Measurements from ENCODE around the gene HINFP. TPM values are rescaled to one million over a fixed set of nuclear protein-coding genes. Genes with fewer than 3 reads are reported as not detected.
A peak's percentile ranks its signal among the peaks of the same experiment; 100 is the strongest.

HINFP gene, protein sequence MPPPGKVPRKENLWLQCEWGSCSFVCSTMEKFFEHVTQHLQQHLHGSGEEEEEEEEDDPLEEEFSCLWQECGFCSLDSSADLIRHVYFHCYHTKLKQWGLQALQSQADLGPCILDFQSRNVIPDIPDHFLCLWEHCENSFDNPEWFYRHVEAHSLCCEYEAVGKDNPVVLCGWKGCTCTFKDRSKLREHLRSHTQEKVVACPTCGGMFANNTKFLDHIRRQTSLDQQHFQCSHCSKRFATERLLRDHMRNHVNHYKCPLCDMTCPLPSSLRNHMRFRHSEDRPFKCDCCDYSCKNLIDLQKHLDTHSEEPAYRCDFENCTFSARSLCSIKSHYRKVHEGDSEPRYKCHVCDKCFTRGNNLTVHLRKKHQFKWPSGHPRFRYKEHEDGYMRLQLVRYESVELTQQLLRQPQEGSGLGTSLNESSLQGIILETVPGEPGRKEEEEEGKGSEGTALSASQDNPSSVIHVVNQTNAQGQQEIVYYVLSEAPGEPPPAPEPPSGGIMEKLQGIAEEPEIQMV
- 14.8 and 19.2 TPM in 2 replicates for total RNA-seq

DNA sequence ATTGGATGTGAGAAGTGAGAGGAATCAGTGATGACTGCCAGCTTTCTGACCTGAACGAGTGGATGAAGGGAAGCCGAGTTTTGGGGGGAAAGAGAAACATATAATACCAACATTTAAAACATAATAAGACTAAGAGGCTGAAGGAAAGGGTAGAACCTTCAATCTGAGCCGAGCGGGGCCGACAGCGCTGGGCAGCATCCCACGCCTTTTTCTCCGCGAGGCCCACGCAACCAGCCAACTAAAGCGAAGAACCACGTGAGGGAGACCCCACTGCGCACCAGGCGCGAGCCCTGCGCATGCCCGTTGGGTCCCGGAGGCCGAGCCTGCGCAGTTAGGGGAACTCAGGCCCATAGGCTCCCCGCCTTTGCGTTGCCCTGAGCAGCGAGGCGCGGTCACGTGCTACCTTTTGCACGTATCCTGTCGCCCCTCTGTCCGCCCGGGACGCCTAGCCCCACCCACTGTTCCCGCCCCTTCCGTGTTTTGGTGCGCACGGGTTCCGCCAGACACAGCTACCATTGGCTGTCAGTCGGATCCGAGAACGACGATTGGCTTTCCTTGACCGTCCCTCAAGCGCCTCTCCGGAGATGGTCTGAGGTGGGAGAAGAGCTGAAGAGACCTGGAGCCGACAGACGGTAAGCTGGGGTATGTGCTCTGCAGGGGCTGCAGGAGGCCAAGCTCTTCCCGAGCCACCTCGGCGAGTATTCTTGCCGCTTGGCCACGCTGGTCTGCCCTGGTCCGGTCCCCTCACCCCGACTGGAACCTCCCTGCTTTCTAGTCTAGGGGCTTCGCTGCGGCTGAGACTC is at the start of gene HINFP:
HINFP (plus strand) TSS at position 573 of the 803 bp plus-strand sequence. CDS start 5,365 bp downstream, outside the sequence.
- DNase-seq = peak; percentile 100

DNA sequence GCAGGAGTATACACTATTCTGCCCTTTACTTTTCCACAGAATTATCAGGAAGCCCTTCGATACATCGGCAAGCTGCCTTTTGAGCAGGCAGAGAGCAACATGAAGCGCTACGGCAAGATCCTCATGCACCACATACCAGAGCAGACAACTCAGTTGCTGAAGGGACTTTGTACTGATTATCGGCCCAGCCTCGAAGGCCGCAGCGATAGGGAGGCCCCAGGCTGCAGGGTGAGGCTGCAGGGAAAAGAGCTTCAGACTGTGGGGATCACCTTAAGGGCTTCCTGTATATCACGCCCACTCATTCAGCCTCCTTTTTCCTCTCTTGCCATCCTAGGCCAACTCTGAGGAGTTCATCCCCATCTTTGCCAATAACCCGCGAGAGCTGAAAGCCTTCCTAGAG is 43.5 kb upstream of the HINFP start:
- no peak for DNase-seq

DNA sequence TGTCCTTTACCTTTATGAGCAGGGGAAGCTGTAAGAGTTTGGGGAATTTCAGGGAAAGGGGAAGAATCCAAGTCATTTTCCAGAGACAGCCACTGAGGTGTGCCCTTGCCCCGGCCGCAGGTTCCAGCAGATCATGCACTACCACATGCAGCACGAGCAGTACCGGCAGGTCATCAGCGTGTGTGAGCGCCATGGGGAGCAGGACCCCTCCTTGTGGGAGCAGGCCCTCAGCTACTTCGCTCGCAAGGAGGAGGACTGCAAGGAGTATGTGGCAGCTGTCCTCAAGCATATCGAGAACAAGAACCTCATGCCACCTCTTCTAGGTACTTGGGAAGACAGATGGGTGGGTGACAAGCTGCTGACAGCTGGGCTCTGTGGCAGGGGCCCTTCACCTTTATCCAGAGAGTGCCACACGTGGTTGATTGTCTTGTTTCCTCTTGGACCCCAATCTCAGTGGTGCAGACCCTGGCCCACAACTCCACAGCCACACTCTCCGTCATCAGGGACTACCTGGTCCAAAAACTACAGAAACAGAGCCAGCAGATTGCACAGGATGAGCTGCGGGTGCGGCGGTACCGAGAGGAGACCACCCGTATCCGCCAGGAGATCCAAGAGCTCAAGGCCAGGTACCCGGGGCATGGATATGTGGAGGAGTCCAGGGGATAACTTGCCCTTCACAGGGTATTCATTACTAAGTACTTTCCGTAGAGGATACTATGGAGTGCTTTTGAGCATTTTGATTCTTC is 42.5 kb upstream of the HINFP start:
- DNase-seq = no peak

DNA sequence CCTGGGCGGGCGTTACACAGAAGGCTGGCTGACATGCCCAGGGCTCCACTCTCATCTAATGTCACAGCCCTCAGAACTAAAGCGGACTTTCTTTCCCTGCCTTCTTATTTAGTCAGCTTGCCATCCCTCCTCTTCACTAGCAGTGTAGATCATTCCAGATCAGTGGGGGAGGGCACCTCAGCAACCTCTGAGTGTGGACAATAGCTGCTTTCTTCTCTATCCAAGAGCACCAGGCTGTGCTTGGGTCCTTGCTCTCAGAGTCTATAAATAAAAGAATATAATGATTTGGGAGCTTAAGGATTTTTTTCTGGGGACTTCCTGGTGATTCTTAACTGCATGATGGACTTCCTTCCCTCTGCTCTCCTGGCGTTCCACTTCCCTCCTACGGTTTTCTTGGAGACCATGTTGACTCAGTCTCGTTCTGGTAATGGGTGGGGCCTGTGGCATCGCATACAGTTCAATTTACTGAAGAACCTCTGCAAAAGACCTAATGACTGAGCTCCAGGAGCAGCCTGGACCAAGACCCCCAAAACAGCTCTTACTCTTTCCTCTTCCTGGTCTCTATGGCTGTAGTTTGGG is 39.6 kb upstream of the HINFP start:
- DNase-seq = no peak

DNA sequence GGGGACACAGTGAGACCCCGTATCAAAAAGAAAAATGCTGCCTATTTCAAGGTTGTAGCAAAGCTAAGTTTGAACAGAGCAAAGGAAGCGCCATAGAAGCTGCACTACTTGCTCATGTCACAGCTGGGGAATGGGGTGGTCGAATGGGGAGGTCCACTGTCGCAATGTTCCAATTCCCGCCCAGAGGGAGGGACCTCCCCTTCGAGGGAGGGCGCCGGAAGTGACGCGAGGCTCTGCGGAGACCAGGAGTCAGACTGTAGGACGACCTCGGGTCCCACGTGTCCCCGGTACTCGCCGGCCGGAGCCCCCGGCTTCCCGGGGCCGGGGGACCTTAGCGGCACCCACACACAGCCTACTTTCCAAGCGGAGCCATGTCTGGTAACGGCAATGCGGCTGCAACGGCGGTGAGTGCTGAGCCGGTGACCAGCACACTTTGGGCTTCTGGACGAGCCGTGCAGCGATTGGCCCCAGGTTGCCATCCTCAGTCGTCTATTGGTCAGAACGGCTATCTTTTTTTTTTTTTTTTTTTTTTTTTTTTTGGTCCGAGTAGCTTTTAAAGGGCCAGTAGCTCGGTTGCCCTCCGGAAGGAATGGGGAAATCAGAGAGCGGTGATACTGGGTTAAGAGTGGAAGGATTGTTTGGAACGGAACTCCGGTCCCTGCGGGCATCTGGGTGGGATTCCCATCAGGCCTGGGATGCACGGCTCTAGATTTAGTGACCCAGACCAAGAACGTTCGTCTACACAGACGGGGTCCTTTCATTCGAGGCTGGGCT is 36.5 kb upstream of the HINFP start, which contains the start of gene HMBS:
HMBS (plus strand) TSS at position 219 of the 774 bp plus-strand sequence; CDS start at position 372, 153 bp downstream.
- DNase-seq = peak; percentile 95

DNA sequence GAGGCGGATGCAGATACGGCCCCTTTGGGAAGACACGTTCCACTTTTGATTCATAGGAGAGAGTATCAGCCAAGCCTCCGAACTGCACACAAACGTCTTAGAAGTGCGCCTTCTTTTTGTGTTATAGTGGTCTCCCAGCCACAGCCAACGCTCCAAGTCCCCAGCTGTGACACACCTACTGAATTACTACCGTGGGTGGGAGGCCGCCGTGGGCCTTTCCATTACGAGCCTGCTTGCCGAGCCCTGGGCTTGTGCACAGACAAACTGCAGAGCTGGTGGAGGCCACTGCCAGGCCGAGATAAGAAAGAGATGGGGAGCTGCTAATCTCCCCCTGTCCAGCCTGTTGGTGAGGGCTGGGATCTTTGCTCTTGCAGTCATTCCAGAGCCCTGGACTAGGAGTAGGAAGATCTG is 35.9 kb upstream of the HINFP start:
- DNase-seq = no peak

DNA sequence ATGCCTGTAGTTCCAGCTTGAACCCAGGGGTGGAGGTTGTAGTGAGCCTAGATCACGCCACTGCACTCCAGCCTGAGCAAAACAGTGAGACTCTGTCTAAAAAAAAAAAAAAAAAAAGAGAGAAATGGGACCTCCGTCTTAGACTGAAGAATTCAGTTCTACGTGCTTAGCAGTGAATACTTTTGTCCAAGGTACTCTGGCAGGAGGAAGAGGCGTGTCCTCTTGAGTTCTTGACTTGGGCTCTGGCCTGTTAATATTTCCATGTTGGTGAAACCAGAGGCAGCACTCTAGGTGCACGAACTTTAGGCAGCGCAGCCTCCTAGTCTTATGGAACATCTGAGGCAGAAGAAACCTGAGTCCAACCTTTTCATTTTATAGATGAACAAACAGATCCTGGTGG is 34.3 kb upstream of the HINFP start:
- no peak for DNase-seq

DNA sequence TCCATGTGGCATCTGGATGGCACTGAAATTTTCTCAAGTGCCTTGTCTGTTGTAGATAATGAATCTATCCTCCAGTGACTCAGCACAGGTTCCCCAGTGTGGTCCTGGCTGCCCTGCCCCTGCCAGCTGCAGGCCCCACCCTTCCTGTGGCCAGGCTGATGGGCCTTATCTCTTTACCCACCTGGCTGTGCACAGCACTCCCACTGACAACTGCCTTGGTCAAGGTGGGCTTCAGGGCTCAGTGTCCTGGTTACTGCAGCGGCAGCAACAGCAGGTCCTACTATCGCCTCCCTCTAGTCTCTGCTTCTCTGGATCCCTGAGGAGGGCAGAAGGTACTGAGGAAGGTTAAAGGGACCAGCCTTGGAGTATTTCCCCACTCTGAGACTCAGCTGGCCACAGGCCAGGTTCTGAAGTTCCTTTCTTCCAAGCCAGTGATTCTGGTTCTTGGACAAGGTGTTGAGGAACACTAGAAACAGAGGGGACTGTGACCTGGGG is 33.6 kb upstream of the HINFP start:
- DNase-seq = no peak

DNA sequence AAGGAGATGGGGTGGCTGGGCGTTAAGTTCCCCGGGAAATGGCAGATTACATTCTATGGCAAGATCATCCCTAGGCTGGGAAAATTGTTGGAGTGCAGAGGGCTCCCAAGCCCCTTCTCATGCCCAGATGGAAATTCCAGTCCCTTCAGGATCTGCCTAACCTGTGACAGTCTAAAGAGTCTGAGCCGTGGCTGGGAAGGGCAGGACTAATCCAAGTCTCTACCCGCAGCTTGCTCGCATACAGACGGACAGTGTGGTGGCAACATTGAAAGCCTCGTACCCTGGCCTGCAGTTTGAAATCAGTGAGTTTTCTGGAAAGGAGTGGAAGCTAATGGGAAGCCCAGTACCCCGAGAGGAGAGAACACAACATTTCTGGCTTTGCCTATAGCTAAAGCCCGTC is 33.0 kb upstream of the HINFP start:
- no peak for DNase-seq

DNA sequence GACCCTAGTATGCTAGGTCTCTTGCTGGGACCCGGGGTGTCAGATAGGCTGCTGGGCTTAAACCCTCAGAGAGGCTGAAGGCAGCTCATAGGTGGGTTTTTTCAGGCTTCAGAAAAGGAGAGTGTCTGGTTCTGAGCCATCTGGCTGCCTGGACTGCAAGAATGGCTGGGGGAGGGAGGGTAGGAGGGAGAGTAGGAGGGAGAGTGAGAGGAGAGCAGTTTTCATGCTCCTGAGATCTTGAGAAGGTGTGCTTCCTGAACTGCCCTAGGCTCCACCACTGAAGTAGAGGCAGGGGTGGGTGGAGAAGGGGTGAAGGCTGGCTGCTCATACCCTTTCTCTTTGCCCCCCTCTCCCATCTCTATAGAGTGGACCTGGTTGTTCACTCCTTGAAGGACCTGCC is 32.1 kb upstream of the HINFP start:
- no peak for DNase-seq

DNA sequence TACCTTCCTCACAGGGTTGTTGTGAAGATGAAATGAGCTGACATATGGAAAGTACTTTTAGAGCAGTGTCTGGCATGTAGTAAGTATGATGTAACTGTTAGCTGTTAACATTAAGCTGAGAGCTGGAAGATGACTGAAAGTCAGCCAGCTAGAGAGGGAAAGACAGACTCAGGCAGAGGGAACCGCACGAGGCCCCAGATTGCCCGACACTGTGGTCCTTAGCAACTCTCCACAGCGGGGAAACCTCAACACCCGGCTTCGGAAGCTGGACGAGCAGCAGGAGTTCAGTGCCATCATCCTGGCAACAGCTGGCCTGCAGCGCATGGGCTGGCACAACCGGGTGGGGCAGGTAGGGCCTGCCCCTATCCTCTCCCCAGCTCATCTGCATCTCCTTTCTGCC is 30.2 kb upstream of the HINFP start:
- no peak for DNase-seq

DNA sequence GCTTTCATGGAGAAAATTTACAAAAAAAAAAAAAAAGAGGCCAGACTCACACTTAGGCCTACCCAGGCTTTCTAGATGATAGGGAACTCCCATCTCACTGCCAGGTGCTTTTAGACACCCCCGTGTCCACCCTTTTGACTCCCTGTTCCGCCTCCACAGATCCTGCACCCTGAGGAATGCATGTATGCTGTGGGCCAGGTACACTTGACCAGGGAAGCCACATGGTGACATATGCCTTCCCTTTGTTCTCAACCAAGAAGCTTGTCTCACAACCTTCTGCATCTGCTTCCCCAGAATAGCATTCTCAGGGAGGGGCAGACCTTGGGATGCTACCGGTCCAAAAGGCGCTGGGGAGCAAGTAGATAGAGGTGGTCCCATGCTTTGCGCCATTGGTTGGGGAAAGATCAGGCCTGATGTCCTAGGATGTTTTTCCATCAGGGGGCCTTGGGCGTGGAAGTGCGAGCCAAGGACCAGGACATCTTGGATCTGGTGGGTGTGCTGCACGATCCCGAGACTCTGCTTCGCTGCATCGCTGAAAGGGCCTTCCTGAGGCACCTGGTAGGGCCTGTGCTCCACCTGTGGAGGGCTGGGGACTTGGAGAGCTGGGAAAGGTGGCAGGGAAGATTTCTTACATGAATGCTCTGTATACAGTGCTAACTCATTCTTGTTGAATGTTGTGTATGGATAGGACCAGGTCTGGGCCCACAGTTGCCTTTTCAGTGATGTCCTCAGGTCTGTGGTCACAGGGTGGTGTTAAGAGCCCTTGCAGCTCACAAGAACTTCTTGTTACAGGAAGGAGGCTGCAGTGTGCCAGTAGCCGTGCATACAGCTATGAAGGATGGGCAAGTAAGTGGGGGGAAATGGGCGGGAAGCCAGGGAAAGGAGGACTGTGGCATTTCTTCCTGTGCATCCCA is 29.2 kb upstream of the HINFP start:
- DNase-seq = no peak

DNA sequence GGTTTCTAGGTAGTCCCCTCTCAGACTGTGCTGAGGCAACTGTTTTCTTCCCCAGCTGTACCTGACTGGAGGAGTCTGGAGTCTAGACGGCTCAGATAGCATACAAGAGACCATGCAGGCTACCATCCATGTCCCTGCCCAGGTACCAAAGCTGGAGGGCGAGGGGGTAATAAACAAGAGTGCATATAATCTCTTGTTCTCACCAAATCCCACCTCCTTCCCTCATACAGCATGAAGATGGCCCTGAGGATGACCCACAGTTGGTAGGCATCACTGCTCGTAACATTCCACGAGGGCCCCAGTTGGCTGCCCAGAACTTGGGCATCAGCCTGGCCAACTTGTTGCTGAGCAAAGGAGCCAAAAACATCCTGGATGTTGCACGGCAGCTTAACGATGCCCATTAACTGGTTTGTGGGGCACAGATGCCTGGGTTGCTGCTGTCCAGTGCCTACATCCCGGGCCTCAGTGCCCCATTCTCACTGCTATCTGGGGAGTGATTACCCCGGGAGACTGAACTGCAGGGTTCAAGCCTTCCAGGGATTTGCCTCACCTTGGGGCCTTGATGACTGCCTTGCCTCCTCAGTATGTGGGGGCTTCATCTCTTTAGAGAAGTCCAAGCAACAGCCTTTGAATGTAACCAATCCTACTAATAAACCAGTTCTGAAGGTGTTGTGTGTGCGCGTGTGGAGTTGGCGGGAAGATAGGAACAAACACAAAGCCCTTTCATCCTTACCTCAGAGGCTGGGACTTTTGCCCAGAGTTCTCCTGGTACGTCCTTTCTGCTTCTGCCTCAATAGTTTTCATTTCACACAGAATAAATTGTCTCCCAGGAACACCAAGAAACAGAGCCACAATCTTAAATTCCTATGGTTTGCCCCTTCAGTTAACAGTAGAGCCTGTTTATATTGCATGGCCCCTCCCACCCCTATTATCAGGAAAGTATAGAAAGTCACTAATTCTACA is 28.2 kb upstream of the HINFP start:
- peak; percentile 23 for DNase-seq

DNA sequence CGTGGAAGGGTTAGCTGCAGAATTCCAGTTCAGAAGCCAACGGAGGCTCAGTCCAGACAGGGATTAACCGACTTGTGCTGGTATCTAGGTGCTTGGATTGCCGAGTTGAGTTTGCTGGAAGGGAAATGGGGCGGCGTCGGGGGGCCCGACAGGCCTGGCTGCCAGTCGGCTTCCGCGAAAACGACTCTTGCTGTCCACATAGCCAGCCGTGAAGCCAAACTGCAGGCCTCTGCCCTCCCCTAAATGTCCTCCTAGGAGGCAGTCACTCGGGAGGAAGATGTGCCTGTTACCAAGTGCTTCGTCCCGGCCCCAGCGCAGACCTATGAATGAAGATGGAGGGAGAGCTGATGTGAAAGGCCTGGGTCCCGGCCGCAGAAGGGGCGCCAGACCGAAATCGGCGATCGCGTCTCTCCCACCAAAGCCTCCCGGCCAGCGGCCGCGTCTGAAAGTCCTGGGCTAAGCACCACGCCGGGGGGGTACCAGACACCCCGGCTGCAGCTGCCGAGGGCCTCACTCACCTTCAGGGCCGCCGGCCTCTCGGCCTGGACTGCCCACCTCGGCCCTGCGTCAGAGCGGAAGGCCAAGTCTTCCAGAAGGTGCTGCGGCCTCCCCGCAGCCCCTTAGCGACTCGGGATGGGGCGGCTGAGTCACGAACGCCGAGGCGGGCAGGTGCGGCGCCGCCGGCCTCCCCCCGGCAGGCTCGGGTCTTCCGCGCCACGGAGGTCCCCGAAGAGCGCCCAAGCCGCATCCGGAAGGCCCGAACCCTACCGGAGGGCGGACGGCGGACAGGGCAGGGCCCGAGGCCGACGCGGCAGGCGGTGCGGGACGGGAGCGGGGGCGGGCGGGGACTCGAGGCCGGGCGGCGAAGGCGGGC is 27.2 kb upstream of the HINFP start:
- peak; percentile 64 for DNase-seq

DNA sequence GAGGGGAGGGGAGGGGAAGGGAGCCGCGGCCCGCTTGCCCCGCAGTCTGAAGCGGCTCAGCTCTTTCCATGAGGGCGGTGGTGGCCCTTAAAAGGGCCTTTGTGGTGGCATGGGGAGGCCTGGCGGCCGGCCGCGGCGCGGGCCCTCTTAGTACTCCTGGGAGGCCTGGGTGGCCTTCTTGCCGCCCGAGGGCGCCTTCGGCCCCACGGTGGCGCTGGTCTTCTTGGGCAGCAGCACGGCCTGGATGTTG is 26.6 kb upstream of the HINFP start:
- peak; percentile 92 for DNase-seq

DNA sequence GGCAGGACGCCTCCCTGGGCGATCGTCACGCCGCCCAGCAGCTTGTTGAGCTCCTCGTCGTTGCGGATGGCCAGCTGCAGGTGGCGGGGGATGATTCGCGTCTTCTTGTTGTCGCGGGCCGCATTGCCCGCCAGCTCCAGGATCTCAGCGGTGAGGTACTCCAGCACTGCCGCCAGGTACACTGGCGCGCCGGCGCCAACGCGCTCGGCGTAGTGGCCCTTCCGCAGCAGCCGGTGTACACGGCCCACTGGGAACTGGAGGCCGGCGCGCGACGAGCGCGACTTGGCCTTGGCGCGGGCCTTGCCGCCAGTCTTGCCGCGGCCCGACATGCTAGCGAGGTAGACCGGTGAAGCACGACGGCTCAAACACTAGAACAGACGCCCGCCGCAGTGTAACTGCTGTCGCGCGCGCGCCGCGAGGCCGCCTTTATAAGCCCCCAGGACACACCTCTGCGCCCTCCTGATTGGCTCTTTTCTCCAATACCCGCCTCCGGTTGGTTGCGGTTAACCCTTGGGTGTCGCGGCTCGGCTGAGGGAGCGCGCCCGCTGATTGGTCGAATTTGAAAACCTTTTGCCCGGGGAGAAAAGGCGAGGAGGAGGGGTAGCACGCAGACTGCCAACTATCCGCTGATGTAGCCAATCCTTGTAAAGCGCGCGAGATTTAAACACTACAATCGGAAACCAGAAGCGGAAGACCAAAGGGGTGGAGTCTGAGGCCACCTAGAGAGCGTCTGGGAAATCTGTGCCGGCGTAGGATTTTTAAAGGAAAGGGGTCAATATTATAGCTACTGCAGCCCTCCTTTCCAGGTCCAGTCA is 26.1 kb upstream of the HINFP start:
- peak; percentile 100 for DNase-seq

DNA sequence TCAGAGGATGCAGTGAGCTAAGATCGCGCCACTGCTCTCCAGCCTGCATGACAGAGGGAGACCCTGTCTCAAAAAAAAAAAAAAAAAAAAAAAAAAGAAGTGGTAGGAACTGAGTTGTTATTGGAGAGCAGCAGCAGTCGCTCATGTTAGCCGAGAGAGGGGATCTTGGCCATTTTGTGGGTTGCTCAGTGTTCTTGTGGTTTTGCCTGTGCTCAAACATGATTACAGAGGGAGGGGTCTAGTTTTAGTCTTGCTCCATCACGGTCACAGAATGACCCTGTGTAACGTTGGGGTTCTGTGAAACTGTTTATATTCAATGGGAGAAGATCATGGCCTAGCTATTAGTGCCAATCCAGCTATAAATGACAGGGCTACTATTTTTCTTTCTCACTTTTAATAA is 21.7 kb upstream of the HINFP start:
- no peak for DNase-seq

All from dermis blood vessel endothelial cell (primary cell).